CD14-positive monocyte (primary cell): ENCODE results near the gene NUBP2. TPM values are rescaled to one million over a fixed set of nuclear protein-coding genes. Genes with fewer than 3 reads are reported as not detected.

Experiments used
- DNase-seq, 3 donors: peaks; one replicate each; pipeline ENCODE4 v3.0.0-alpha.2; 2011 to 2022
- H2AFZ ChIP-seq: 2 replicates; pipeline ENCODE4 v1.6.0; 2012; ENCODE audit warnings: mild to moderate bottlenecking, low read depth, low read length, inconsistent platforms; ENCODE audit not compliant: insufficient read depth, poor library complexity, severe bottlenecking
- H3K27ac ChIP-seq, 2 donors: 1 replicate in 1 of 2; 2 replicates in 1 of 2; pipeline ENCODE4 v1.5.1; 2012 to 2013; ENCODE audit warnings: low read length in 2 of 2, control low read depth in 1 of 2, inconsistent platforms in 1 of 2, low read depth in 1 of 2, mild to moderate bottlenecking in 1 of 2
- H3K27me3 ChIP-seq, 2 donors: one replicate each; pipeline versions ENCODE4 v1.6.0 to v1.6.1; 2011 to 2013; ENCODE audit warnings: low read length in 2 of 2; ENCODE audit not compliant: control insufficient read depth in 2 of 2, insufficient read depth in 2 of 2
- H3K36me3 ChIP-seq, 2 donors: replicated peaks in 1 of 2; 1 replicate in 1 of 2; 2 replicates in 1 of 2; pipeline versions ENCODE4 v1.5.1 to v1.6.1; 2012 to 2013; ENCODE audit warnings: low read length in 2 of 2, control low read depth in 1 of 2, inconsistent platforms in 1 of 2, mild to moderate bottlenecking in 1 of 2; ENCODE audit not compliant: insufficient read depth in 2 of 2, control insufficient read depth in 1 of 2
- H3K4me1 ChIP-seq, 2 donors: 1 replicate in 1 of 2; 2 replicates in 1 of 2; pipeline versions ENCODE4 v1.5.1 to v1.6.1; 2012 to 2013; ENCODE audit warnings: low read length in 2 of 2, control low read depth in 1 of 2, inconsistent platforms in 1 of 2, mild to moderate bottlenecking in 1 of 2, moderate library complexity in 1 of 2; ENCODE audit not compliant: insufficient read depth in 2 of 2, control insufficient read depth in 1 of 2
- H3K4me2 ChIP-seq: replicated peaks from 2 replicates; pipeline ENCODE3; 2012; ENCODE audit warnings: low read length, moderate library complexity, mild to moderate bottlenecking; ENCODE audit not compliant: poor library complexity, severe bottlenecking; ENCODE audit errors: extremely low read depth
- H3K4me3 ChIP-seq, 3 experiments: fragments of 200-600 bp in 1 of 3; sonication (generic) in 1 of 3; replicated peaks in 1 of 3; 1 replicate in 2 of 3; 2 replicates in 1 of 3; pipeline ENCODE4 v1.5.1; 2011 to 2013; ENCODE audit warnings: low read length in 3 of 3, mild to moderate bottlenecking in 3 of 3, control low read depth in 2 of 3, low read depth in 2 of 3, inconsistent platforms in 1 of 3, moderate library complexity in 1 of 3
- H3K79me2 ChIP-seq: 2 replicates; pipeline ENCODE4 v1.6.0; 2012; ENCODE audit warnings: mild to moderate bottlenecking, control low read depth, inconsistent platforms, low read length, moderate library complexity; ENCODE audit not compliant: insufficient read depth
- H3K9ac ChIP-seq: 2 replicates; pipeline ENCODE4 v1.6.0; 2017; ENCODE audit warnings: low read length, mild to moderate bottlenecking; ENCODE audit not compliant: insufficient read depth, poor library complexity, severe bottlenecking
- H3K9me3 ChIP-seq, 2 donors: replicated peaks in 1 of 2; 1 replicate in 1 of 2; 2 replicates in 1 of 2; pipeline versions ENCODE4 v1.5.1 to v1.6.1; 2012 to 2013; ENCODE audit warnings: low read length in 2 of 2, control low read depth in 1 of 2; ENCODE audit not compliant: control insufficient read depth in 1 of 2, insufficient read depth in 1 of 2
- H4K20me1 ChIP-seq: 2 replicates; pipeline ENCODE4 v1.6.0; 2012; ENCODE audit warnings: mild to moderate bottlenecking, low read length, control low read depth, moderate library complexity; ENCODE audit not compliant: insufficient read depth
- H3K27ac Mint-ChIP-seq, 7 donors: one replicate each; pipeline ENCODE4 v1.8.0; 2020; ENCODE audit warnings: mild to moderate bottlenecking in 7 of 7, mixed read lengths in 7 of 7, moderate library complexity in 6 of 7, inconsistent platforms in 2 of 7
- H3K27me3 Mint-ChIP-seq, 3 donors: one replicate each; pipeline ENCODE4 v1.8.0; 2021 to 2022; ENCODE audit warnings: low read depth in 3 of 3, mild to moderate bottlenecking in 3 of 3, mixed read lengths in 3 of 3, moderate library complexity in 3 of 3, inconsistent platforms in 1 of 3
- H3K36me3 Mint-ChIP-seq, 2 donors: one replicate each; pipeline ENCODE4 v1.8.0; 2020; ENCODE audit warnings: mixed read lengths in 2 of 2, inconsistent platforms in 1 of 2, mild to moderate bottlenecking in 1 of 2
- H3K4me1 Mint-ChIP-seq: one replicate; pipeline ENCODE4 v1.8.0; 2020; ENCODE audit warnings: mild to moderate bottlenecking, mixed read lengths
- H3K4me3 Mint-ChIP-seq, 2 donors: one replicate each; pipeline ENCODE4 v1.8.0; 2020; ENCODE audit warnings: mild to moderate bottlenecking in 2 of 2, mixed read lengths in 2 of 2, moderate library complexity in 1 of 2
- H3K9me3 Mint-ChIP-seq, 7 donors: one replicate each; pipeline ENCODE4 v1.8.0; 2020 to 2022; ENCODE audit warnings: mixed read lengths in 7 of 7, mild to moderate bottlenecking in 6 of 7, moderate library complexity in 6 of 7, inconsistent platforms in 2 of 7
- CTCF ChIP-seq: fragments of 200-600 bp; IDR thresholded peaks from one replicate; pipeline ENCODE4 v1.8.0; 2022; ENCODE audit warnings: antibody characterized with exemption, mild to moderate bottlenecking
- WGBS: methylation state at CpG from one replicate; pipeline ENCODE4 v1.1.5; 2013; ENCODE audit warnings: missing lambda C conversion rate; ENCODE audit not compliant: insufficient coverage; 5-methylcytosine and 5-hydroxymethylcytosine counted together
- intact Hi-C, 2 donors: fragments of 100-400 bp; cut with micrococcal nuclease; formaldehyde crosslinking; loops; one replicate each; pipeline versions ENCODE4 v1.15.0 to v1.15.1; 2023
- polyA plus RNA-seq, 3 donors: library from polyadenylated mRNA; depleted of rRNA in 1 of 3; unstranded in 2 of 3; stranded (reverse) in 1 of 3; fragments of 300-500 nt in 2 of 3; fragments of >200 nt in 1 of 3; fragmentation: Illumina TruSeq in 2 of 3; gene quantifications; 1 replicate in 2 of 3; 2 replicates in 1 of 3; pipeline ENCODE4 v1.2.3, GENCODE V29; 2012 to 2021

NUBP2 gene
- polyA plus RNA-seq, 3 donors: 34.4 to 69.5 (median 57.9) TPM

- H3K4me3 ChIP-seq: no peak overlapping the region
- no peaks in the 10 kb centered on the region for H3K4me1 ChIP-seq
- peaks cover 0 to 2% (median 0%) of the 10 kb centered on the region in 3 donors for H3K27me3 Mint-ChIP-seq
- DNase-seq: no peak
- no peaks in the 10 kb centered on the region for H3K27me3 ChIP-seq
- peaks cover 16% of the 10 kb centered on the region for H4K20me1 ChIP-seq
- no peak overlapping the region for H3K4me3 Mint-ChIP-seq
- H3K36me3 ChIP-seq: peaks cover 38 to 42% of the 10 kb centered on the region in 2 donors
- no peak for TF ChIP-seq CTCF
- H3K9me3 Mint-ChIP-seq: no peaks in the 10 kb centered on the region
- no peaks in the 10 kb centered on the region for H3K9me3 ChIP-seq
- no peak overlapping the region for H3K27ac Mint-ChIP-seq
- no peak overlapping the region for H3K4me2 ChIP-seq
- intact Hi-C loops: no loop called here
- H3K36me3 Mint-ChIP-seq: peaks cover 13 to 40% of the 10 kb centered on the region in 2 donors
- 97% methylated on average over 53 of the region's 53 CpGs for WGBS
- H3K79me2 ChIP-seq: peaks cover 6% of the 10 kb centered on the region
- no peak overlapping the region for H3K27ac ChIP-seq
- H3K9ac ChIP-seq: no peak overlapping the region
- no peaks in the 10 kb centered on the region for H3K4me1 Mint-ChIP-seq
- H2AFZ ChIP-seq: no peak overlapping the region
These were observed 8.6 kb downstream of the NUBP2 start for GRCh38 chr16:1791256-1791942.

GRCh38 chr16:1791943-1792812, 9.4 kb downstream of the NUBP2 start:
- H4K20me1 ChIP-seq: peaks cover 9% of the 10 kb centered on the region
- peaks cover 0 to 7% (median 0%) of the 10 kb centered on the region in 7 donors for H3K9me3 Mint-ChIP-seq
- no peaks in the 10 kb centered on the region for H3K27me3 ChIP-seq
- H3K4me1 Mint-ChIP-seq: no peaks in the 10 kb centered on the region
- intact Hi-C loops: no loop called here
- H3K4me3 Mint-ChIP-seq: no peak overlapping the region
- H3K27ac ChIP-seq: no peak overlapping the region
- DNase-seq: no peak
- peaks cover 32 to 34% of the 10 kb centered on the region in 2 donors for H3K36me3 ChIP-seq
- no peak overlapping the region for H2AFZ ChIP-seq
- H3K27me3 Mint-ChIP-seq: peaks cover 0 to 2% (median 0%) of the 10 kb centered on the region in 3 donors
- H3K27ac Mint-ChIP-seq: no peak overlapping the region
- WGBS: 95% methylated on average over 59 of the region's 59 CpGs
- no peak overlapping the region for H3K4me2 ChIP-seq
- H3K9me3 ChIP-seq: no peaks in the 10 kb centered on the region
- H3K36me3 Mint-ChIP-seq: peaks cover 7 to 34% of the 10 kb centered on the region in 2 donors
- TF ChIP-seq CTCF: no peak
- H3K4me3 ChIP-seq: no peak overlapping the region
- no peaks in the 10 kb centered on the region for H3K4me1 ChIP-seq
- no peak overlapping the region for H3K9ac ChIP-seq
- no peaks in the 10 kb centered on the region for H3K79me2 ChIP-seq
